D721Med (cell line): ENCODE measurements around the gene CNTN4.

Experiments used
- DNase-seq: peaks from one replicate; pipeline ENCODE4 v3.0.0; 2011; ENCODE audit warnings: low spot score; ENCODE audit not compliant: insufficient read length
- FAIRE-seq: peaks from 2 replicates; lab custom pipeline; 2011; peaks lifted over from hg19 to GRCh38; lab: Jason Lieb, UNC
- TF ChIP-seq, protein P1 (sequence below): IDR thresholded peaks from 2 replicates; pipeline ENCODE4 v1.5.1; 2012; ENCODE audit warnings: mild to moderate bottlenecking, control low read depth; ENCODE audit not compliant: insufficient read depth; ENCODE audit errors: missing control alignments

Gene CNTN4

DNA sequence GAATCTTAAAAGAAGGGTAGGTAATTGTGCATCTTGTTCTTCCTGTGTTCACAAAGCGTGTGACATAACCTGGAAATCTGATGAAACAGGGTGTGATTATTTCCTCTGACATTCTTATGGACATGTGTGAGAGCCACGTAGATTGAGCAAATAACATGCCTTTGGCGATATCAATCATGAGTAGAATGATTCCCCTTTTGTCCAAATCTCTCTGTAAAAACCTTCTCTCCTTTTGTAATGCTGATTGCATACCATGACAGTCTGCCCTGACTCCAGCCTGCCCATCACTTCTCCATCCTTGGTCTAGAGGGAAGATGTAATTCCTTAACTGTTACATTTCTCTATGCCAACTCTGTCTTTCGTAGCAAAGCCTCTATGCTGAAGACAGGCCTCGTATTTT, 896.5 kb downstream of the CNTN4 start:
- FAIRE-seq, result no peak
- DNase-seq, result no peak
- TF ChIP-seq, protein P1, sequence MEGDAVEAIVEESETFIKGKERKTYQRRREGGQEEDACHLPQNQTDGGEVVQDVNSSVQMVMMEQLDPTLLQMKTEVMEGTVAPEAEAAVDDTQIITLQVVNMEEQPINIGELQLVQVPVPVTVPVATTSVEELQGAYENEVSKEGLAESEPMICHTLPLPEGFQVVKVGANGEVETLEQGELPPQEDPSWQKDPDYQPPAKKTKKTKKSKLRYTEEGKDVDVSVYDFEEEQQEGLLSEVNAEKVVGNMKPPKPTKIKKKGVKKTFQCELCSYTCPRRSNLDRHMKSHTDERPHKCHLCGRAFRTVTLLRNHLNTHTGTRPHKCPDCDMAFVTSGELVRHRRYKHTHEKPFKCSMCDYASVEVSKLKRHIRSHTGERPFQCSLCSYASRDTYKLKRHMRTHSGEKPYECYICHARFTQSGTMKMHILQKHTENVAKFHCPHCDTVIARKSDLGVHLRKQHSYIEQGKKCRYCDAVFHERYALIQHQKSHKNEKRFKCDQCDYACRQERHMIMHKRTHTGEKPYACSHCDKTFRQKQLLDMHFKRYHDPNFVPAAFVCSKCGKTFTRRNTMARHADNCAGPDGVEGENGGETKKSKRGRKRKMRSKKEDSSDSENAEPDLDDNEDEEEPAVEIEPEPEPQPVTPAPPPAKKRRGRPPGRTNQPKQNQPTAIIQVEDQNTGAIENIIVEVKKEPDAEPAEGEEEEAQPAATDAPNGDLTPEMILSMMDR, result no peak

DNA sequence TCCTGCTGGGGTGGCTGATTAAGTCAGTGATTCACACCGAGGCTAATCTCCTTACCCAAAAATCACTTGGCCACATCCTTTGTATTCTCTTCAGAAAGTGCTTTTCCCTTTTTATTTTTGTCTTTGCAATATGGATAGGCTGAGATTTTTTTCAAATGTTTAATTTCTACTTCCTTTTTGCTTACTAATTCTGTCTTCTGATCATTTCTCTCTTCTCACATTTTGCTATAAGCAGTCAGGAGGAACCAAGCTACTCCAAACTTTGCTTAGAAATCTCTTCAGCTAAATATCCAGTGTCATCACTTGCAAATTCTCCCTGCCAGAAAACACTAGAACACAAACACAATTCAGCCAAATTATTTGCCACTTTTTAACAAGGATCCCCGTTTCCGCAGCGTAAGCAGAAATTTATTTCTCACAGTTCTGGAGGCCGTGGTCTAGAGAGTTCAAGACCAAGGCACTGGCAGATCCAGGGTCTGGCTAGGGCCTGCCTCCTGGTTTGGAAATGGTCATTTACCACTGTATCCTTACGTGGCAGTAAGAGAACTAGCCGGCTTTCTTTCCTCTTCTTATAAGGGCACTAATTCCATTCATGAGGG, 906.6 kb downstream of the CNTN4 start:
- DNase-seq (no peak), FAIRE-seq (no peak)
- TF ChIP-seq, protein P1, result no peak

DNA sequence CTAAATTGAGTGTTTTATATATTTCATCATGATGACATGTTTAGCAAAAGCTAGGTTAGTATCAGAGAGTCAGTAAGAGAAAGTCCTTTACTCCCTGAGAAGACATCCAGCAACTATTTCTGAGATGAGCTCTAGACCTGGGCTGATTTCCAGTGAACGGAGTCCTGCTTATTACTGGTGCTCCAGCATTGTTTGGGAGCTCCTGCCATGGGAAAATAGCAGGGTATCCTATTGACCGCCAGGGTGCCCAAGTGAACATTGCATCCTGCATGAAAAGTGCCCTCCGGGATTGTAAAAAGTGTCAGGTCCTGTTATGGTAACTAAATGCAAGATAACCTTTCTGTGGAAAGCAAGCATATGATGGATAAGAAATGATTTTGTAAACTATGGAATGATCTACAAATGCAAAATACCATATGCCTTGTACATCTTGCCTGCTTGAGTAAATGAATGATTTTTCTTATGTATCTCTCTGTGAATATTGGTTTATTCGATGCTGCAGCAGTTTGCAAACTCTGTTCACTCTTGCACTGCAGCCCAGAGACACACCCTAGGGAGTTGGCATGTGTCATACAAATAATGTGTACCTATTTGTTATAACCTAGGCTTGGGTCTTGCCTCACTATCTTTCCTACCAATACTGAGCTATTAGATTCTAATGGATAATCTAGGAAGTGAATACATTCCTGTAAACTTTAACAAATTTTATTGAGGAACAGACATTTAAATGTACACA, 914.8 kb downstream of the CNTN4 start:
- TF ChIP-seq, protein P1, result no peak
- no peak for FAIRE-seq
- no peak for DNase-seq

DNA sequence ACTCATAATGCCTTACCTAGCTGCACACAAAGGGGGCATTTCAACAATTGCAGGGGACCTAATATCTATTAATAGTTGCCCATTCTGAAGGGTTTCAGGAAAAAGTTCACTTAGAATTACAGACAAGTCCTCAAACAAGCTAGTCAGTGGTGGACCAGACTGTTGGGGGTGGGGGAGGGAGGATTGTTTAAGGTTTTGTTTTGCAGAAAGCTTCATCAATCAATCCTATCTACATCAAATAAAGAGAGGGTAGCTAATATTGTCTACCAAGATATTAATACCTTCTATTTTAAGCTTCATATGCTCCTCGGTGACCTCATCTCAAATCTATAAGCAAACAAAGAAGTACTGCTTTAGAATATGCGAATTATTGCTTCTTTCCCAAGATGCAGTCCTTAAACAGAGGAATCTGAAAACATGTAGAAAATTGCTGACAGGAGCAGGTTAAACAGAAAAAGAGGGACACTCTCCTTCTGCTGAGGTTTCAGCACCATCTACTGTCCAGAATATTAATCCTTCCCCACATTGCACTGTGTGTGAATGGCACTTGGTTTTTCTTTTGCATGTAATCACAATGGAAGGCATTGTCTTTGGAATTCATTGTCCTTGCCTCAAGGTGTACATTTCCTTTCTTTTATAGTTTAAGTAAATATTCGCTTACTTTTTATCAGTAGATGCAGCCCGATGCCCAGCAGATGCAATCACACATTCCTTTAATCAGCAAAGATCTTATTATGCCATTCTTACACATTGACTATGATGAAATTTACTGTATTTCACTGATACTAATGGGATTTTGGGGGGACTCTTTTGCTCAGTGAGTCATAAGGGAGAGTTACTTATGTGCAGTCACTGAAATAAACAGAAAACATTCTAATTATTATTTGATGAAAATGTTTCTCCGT, 916.8 kb downstream of the CNTN4 start:
- FAIRE-seq, result peak; percentile 93
- no peak for DNase-seq
- TF ChIP-seq, protein P1, result peak; percentile 95

DNA sequence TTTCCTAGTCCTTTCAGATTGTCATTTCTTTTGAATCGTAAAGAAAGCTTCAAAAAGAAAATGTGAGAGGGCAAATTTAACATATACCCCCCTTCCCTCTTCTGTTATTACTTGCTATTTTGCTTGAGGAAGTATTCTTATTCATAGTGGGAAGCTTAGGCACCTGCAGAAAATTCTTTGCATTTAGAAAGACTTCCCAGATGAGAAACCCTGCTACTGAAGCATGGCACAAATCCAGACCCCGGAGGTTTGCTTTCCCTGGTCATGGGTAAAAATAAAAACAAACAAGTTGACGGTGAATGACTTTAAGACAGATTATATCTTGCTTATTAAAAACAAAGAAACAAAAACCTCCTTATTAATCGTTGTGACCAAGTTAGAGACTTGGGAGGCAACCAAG, 917.6 kb downstream of the CNTN4 start:
- TF ChIP-seq, protein P1, result no peak
- no peak for FAIRE-seq
- no peak for DNase-seq

DNA sequence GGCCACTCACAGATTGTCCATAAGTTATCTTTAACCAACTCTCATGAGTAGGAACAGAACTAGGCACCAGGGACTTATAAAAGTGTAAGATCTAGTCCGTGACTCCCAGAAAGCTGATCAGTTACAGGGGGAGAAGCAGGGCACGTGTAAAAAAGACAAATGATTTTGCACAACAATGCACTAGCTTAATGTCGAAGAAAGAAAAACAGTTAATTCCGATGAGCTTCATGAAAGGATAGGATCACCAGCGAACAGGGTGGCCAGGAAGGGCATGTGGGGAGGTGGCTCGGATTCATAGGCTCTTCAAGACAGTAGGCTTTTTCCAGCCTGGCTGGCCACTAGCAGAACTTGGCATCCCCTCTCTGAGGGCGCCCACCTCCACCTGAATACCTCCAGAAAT, 921.5 kb downstream of the CNTN4 start:
- DNase-seq, result no peak
- TF ChIP-seq, protein P1, result no peak
- no peak for FAIRE-seq
